K562 (cell line): ENCODE data around the gene FIGLA. TPM values are rescaled to one million over a fixed set of nuclear protein-coding genes. Genes with fewer than 3 reads are reported as not detected.

ENCODE experiments used
- ATAC-seq: fragments of 200-7000 bp; cut with Tn5 transposase; 3 replicates; pipeline ENCODE4 v1.9.1; 2020; ENCODE audit warnings: moderate library complexity
- BruUV-seq: library from RNA; stranded (reverse); fragments of 400-500 nt; replicated peaks from 2 replicates; lab custom pipeline; 2021; lab: Mats Ljungman, UMichigan
- CTCF ChIA-PET: fragments of 300-600 bp; formaldehyde crosslinking; extraction: SDS; loops from one replicate; lab custom pipeline; 2021; ENCODE audit warnings: low intra/inter-chr PET ratio; lab: Yijun Ruan, JAX
- POLR2A ChIA-PET: fragments of 300-600, 350-650 bp; sonication (Branson Sonifier 250); formaldehyde crosslinking; extraction: SDS; loops from one replicate; lab custom pipeline; 2021; ENCODE audit warnings: antibody characterized with exemption, inconsistent platforms; lab: Yijun Ruan, JAX
- DNase-seq, 4 experiments: peaks; one replicate each; pipeline versions ENCODE4 v3.0.0 to v3.0.0-alpha.2; 2011 to 2018; ENCODE audit warnings: low spot score in 3 of 4, mixed read lengths in 3 of 4; ENCODE audit errors: extremely low read depth in 1 of 4
- FAIRE-seq: peaks from 2 replicates; lab custom pipeline; 2011; peaks lifted over from hg19 to GRCh38; lab: Jason Lieb, UNC
- H2AFZ ChIP-seq: 2 replicates; pipeline ENCODE4 v1.6.0; 2011; ENCODE audit warnings: low read depth, low read length, control low read depth, inconsistent platforms
- H3K27ac ChIP-seq: fragments of 200-600 bp; 3 replicates; pipeline ENCODE4 v1.8.0; 2011; ENCODE audit warnings: low read depth, mild to moderate bottlenecking, control low read depth, inconsistent platforms, low read length, moderate library complexity, mixed read lengths; ENCODE audit errors: extremely low read depth
- H3K27me3 ChIP-seq, 2 experiments: fragments of 300-600 bp in 1 of 2; 2 replicates in 1 of 2; 3 replicates in 1 of 2; pipeline versions ENCODE4 v1.6.0 to v1.8.0; 2011; ENCODE audit warnings: inconsistent platforms in 2 of 2, low read length in 2 of 2, mild to moderate bottlenecking in 1 of 2, mixed read lengths in 1 of 2, moderate library complexity in 1 of 2; ENCODE audit not compliant: control insufficient read depth in 2 of 2, insufficient read depth in 2 of 2
- H3K36me3 ChIP-seq: fragments of 300-600 bp; 3 replicates; pipeline ENCODE4 v1.8.0; 2011; ENCODE audit warnings: mild to moderate bottlenecking, low read length, inconsistent platforms; ENCODE audit not compliant: control insufficient read depth, insufficient read depth
- H3K4me1 ChIP-seq, 2 experiments: fragments of 200-600 bp in 1 of 2; replicated peaks in 1 of 2; 2 replicates in 1 of 2; 3 replicates in 1 of 2; pipeline versions ENCODE4 v1.5.1 to v1.8.0; 2011; ENCODE audit warnings: inconsistent platforms in 2 of 2, low read length in 2 of 2, mild to moderate bottlenecking in 1 of 2, mixed read lengths in 1 of 2, moderate library complexity in 1 of 2; ENCODE audit not compliant: control insufficient read depth in 2 of 2, insufficient read depth in 2 of 2
- H3K4me2 ChIP-seq: 2 replicates; pipeline ENCODE4 v1.6.1; 2011; ENCODE audit warnings: low read length, control low read depth, inconsistent platforms, mixed read lengths; ENCODE audit not compliant: insufficient read depth
- H3K4me3 ChIP-seq: fragments of 200-600 bp; sonication (generic), shearing (Covaris generic); 2 replicates; pipeline ENCODE4 v1.5.1; 2016; ENCODE audit warnings: control low read depth, inconsistent platforms
- H3K79me2 ChIP-seq: fragments of 200-600 bp; 3 replicates; pipeline ENCODE4 v1.8.0; 2011; ENCODE audit warnings: low read length, inconsistent platforms; ENCODE audit not compliant: control insufficient read depth, insufficient read depth
- H3K9ac ChIP-seq, 2 experiments: 2 replicates each; pipeline versions ENCODE4 v1.6.0 to v1.6.1; 2011; ENCODE audit warnings: low read depth in 2 of 2, low read length in 2 of 2, control low read depth in 1 of 2, inconsistent platforms in 1 of 2, mild to moderate bottlenecking in 1 of 2, mixed read lengths in 1 of 2; ENCODE audit not compliant: insufficient read depth in 1 of 2
- H3K9me1 ChIP-seq: one replicate; pipeline ENCODE4 v1.6.0; 2011; ENCODE audit warnings: inconsistent platforms, mild to moderate bottlenecking, low read length, moderate library complexity; ENCODE audit not compliant: control insufficient read depth, insufficient read depth
- H3K9me3 ChIP-seq: replicated peaks from 2 replicates; pipeline ENCODE4 v1.5.1; 2011; ENCODE audit warnings: low read depth, low read length, inconsistent platforms; ENCODE audit not compliant: control insufficient read depth, insufficient read depth
- H4K20me1 ChIP-seq: replicated peaks from 2 replicates; pipeline ENCODE4 v1.6.1; 2011; ENCODE audit warnings: low read length, inconsistent platforms, mixed read lengths; ENCODE audit not compliant: control insufficient read depth, insufficient read depth
- CHD1 ChIP-seq: fragments of 200-600 bp; sonication (generic); IDR thresholded peaks from one replicate; pipeline ENCODE4 v1.6.1; 2012; ENCODE audit warnings: mild to moderate bottlenecking, moderate library complexity, low read length, inconsistent platforms
- FOXM1 ChIP-seq, 2 experiments: fragments of 450-650 bp in 1 of 2; sonication (generic) in 1 of 2; formaldehyde crosslinking in 1 of 2; IDR thresholded peaks; 2 replicates each; pipeline versions ENCODE4 v1.6.1 to v1.9.0; 2017 to 2022; ENCODE audit warnings: low read depth in 2 of 2, mild to moderate bottlenecking in 2 of 2, missing genetic modification reagents in 1 of 2, moderate library complexity in 1 of 2
- JUN ChIP-seq, 2 experiments: sonication (generic) in 1 of 2; formaldehyde crosslinking in 1 of 2; IDR thresholded peaks; 2 replicates each; pipeline versions ENCODE4 v1.6.1 to v1.8.0; 2012 to 2022; ENCODE audit warnings: borderline replicate concordance in 2 of 2, mild to moderate bottlenecking in 2 of 2, improper control_type of control experiment in 1 of 2, low read depth in 1 of 2, low read length in 1 of 2, missing genetic modification reagents in 1 of 2
- MCM2 ChIP-seq: fragments of 450-650 bp; IDR thresholded peaks from 2 replicates; pipeline ENCODE4 v1.6.1; 2017; ENCODE audit warnings: low read depth, mild to moderate bottlenecking
- RAD21 ChIP-seq, 2 experiments: fragments of 250-450 bp in 1 of 2; fragments of 450-650 bp in 1 of 2; sonication (Bioruptor Pico) in 1 of 2; formaldehyde crosslinking in 1 of 2; IDR thresholded peaks in 1 of 2; conservative IDR thresholded peaks in 1 of 2; 2 replicates each; pipeline versions ENCODE4 v1.4.0 to v1.8.0; 2020 to 2022; ENCODE audit warnings: mild to moderate bottlenecking in 2 of 2, moderate library complexity in 1 of 2
- SIN3A ChIP-seq, 2 experiments: fragments of 150-350 bp in 1 of 2; IDR thresholded peaks; 2 replicates each; pipeline ENCODE4 v1.6.1; 2011 to 2016; ENCODE audit warnings: borderline replicate concordance in 2 of 2, low read depth in 2 of 2, low read length in 2 of 2, mild to moderate bottlenecking in 2 of 2, moderate library complexity in 2 of 2; ENCODE audit not compliant: control insufficient read depth in 1 of 2
- ZEB2 ChIP-seq: fragments of 450-650 bp; IDR thresholded peaks from 2 replicates; pipeline ENCODE4 v1.6.1; 2016
- WGBS: fragments of 100-300 bp; shearing (Covaris generic); methylation state at CpG from one replicate; pipeline ENCODE4 v1.1.6; 2016; ENCODE audit warnings: low coverage, mixed read lengths; ENCODE audit not compliant: insufficient coverage; ENCODE audit errors: missing lambda C conversion rate; 5-methylcytosine and 5-hydroxymethylcytosine counted together
- in situ Hi-C: fragments of 300-500 bp; cut with MboI; formaldehyde crosslinking; loops from 4 replicates; pipeline ENCODE4 v1.15.0; 2018; ENCODE audit warnings: inconsistent platforms, mixed read lengths
- intact Hi-C: fragments of 100-400 bp; cut with micrococcal nuclease; formaldehyde crosslinking; loops from 2 replicates; pipeline ENCODE4 v1.14.2; 2022
- polyA plus RNA-seq, 8 experiments: library from polyadenylated mRNA; depleted of rRNA in 4 of 8; stranded (reverse) in 5 of 8; unstranded in 3 of 8; fragments of >200 nt; fragmentation: Nextera tagmentation in 2 of 8; fragmentation: Illumina TruSeq in 1 of 8; extraction: Ambion mirVana in 2 of 8; extraction: Trizol in 1 of 8; gene quantifications; 2 replicates each; pipeline versions ENCODE4 v1.2.1 to v1.2.3, GENCODE V29; 2011 to 2014; ENCODE audit warnings: inconsistent platforms in 1 of 8, missing spikeins in 1 of 8
- total RNA-seq, 7 experiments: library from RNA; depleted of rRNA in 6 of 7; stranded (reverse); fragments of >200 nt in 6 of 7; fragmentation: Illumina TruSeq in 2 of 7; extraction: Trizol in 2 of 7; gene quantifications; 2 replicates each; pipeline versions ENCODE4 v1.2.1 to v1.2.3, GENCODE V29; 2011 to 2021; ENCODE audit warnings: low replicate concordance in 1 of 7
- TF ChIP-seq, protein P1 (sequence below): sonication (generic); formaldehyde crosslinking; IDR thresholded peaks from 2 replicates; pipeline ENCODE4 v1.8.0; 2022; ENCODE audit warnings: mild to moderate bottlenecking, low read depth, missing genetic modification reagents

The FIGLA gene
- total and polyA plus RNA-seq, 9 of the 15 experiments (the other 6 are each of a cell fraction or from before 2014, with no cell fraction given) = not detected

DNA sequence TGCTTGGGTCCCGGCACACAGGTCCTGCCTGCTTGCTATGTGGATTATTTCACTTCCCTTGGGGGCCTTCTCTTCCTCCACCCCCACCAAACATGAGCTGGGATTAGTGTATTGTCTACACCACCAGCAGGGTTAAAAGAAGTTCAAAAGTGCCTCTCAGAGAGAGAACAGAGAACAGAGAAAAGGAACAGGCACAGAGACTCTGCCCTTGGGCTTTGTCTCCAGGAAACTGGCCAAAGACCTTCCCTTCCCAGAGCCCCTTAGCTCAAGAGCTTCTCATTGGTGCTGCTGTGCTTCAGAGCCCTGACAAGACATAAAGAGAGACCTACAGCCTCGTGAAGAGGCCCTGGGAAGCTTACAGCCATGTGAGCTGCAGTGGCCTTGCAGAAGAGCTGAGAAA lies 7.1 kb upstream of the FIGLA start:
- Histone ChIP-seq H3K4me3 (no peak overlapping the region), H3K4me1 (peaks cover 2 to 6% of the 10 kb centered on the region in 2 experiments; a peak in 2 of 5 replicates), H3K9me1 (no peaks in the 10 kb centered on the region), H2AFZ (no peak overlapping the region), H3K27ac (no peak overlapping the region), H3K36me3 (no peaks in the 10 kb centered on the region), H3K9ac (no peak overlapping the region)
- whole genome bisulfite sequencing = 21% methylated on average over 2 of the region's 2 CpGs
- CTCF ChIA-PET = no interaction called here
- ATAC-seq (no peak), FAIRE-seq (no peak)
- no TSS peak for BruUV-seq
- TF ChIP-seq RAD21 (CRISPR knock-in tag; conservative IDR thresholded peaks at IDR 0.05 in 1 of 2, IDR thresholded peaks at IDR 0.05 in 1 of 2) (no peak), MCM2 (no peak), SIN3A (IDR thresholded peaks at IDR 0.05; ENCODE audit: borderline replicate concordance in 2 of 2, control insufficient read depth in 1 of 2, low read depth in 2 of 2, low read length in 2 of 2) (no peak), JUN (IDR thresholded peaks at IDR 0.05; ENCODE audit: borderline replicate concordance, low read depth, low read length) (no peak), JUN (CRISPR knock-in tag; IDR thresholded peaks at IDR 0.05; ENCODE audit: borderline replicate concordance) (no peak), FOXM1 (IDR thresholded peaks at IDR 0.05; ENCODE audit: low read depth) (no peak), FOXM1 (CRISPR knock-in tag; IDR thresholded peaks at IDR 0.05; ENCODE audit: low read depth) (no peak), CHD1 (no peak), ZEB2 (no peak)
- TF ChIP-seq, protein P1, sequence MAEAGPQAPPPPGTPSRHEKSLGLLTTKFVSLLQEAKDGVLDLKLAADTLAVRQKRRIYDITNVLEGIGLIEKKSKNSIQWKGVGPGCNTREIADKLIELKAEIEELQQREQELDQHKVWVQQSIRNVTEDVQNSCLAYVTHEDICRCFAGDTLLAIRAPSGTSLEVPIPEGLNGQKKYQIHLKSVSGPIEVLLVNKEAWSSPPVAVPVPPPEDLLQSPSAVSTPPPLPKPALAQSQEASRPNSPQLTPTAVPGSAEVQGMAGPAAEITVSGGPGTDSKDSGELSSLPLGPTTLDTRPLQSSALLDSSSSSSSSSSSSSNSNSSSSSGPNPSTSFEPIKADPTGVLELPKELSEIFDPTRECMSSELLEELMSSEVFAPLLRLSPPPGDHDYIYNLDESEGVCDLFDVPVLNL (CRISPR knock-in tag) = no peak
- TF ChIP-seq, all 486 proteins: peak for 0
- Histone ChIP-seq H3K79me2 (no peaks in the 10 kb centered on the region), H3K9me3 (no peaks in the 10 kb centered on the region), H3K4me2 (no peak overlapping the region), H4K20me1 (no peaks in the 10 kb centered on the region), H3K27me3 (peaks cover 16 to 25% of the 10 kb centered on the region in 2 experiments; a peak in 4 of 5 replicates)
- no peak for DNase-seq
- intact Hi-C loops (no loop called here), in situ Hi-C loops (loop anchor here (25.0 kb wide), 1 partner anchor 485 kb away; the partner anchor contains the start of gene FAM136A)
- POLR2A ChIA-PET = interaction anchor here (0.8 kb wide), 1 partner anchor 33 kb away, joined by 4 read pairs; no protein-coding TSS in a partner anchor
